ENCODE measurements around the gene SMCR8. TPM values are rescaled to one million over a fixed set of nuclear protein-coding genes. Genes with fewer than 3 reads are reported as not detected.

The SMCR8 gene
- total and polyA plus RNA-seq, 2 of the 4 experiments (the other 2 are of a cell fraction): 7.1 to 10.9 TPM

GRCh38 chr17:18278867-18279266 is 36.2 kb upstream of the SMCR8 start:
- BruUV-seq (replicated peaks): no TSS peak

More at GRCh38 chr17:18278867-18279266, 36.2 kb upstream of the SMCR8 start:
- Histone ChIP-seq H3K79me1 (ENCODE audit: low read depth in 1 of 2, low read length in 2 of 2) (peaks cover 7 to 28% of the 10 kb centered on the region in 2 experiments; a peak in 3 of 4 replicates), H3K4me3 (ENCODE audit: insufficient read depth, low read depth, low read length) (no peak overlapping the region), H4K5ac (ENCODE audit: low read depth, low read length) (no peak overlapping the region), H2BK120ac (ENCODE audit: low read depth, low read length) (no peak overlapping the region), H3K9me3 (ENCODE audit: control insufficient read depth, insufficient read depth, low read length) (no peaks in the 10 kb centered on the region), H3K4me2 (ENCODE audit: low read depth, low read length) (no peak overlapping the region), H2AK9ac (replicated peaks; ENCODE audit: low read depth, low read length, poor library complexity) (no peak overlapping the region), H4K8ac (ENCODE audit: low read depth in 2 of 2, low read length in 2 of 2) (no peak overlapping the region), H3K27ac (ENCODE audit: insufficient read depth, low read length) (no peak overlapping the region), H2BK20ac (ENCODE audit: low read depth, low read length) (no peak overlapping the region), H3K4ac (ENCODE audit: low read depth, low read length) (no peak overlapping the region), H4K20me1 (ENCODE audit: insufficient read depth, low read length) (no peaks in the 10 kb centered on the region; the same call in 1 of the 2 replicates), H2BK15ac (ENCODE audit: low read depth, low read length) (no peak overlapping the region), H3K27me3 (ENCODE audit: control insufficient read depth, insufficient read depth, low read length) (no peaks in the 10 kb centered on the region), H4K91ac (ENCODE audit: insufficient read depth, low read depth, low read length) (no peak overlapping the region), H3K36me3 (ENCODE audit: control insufficient read depth, insufficient read depth, low read length) (peaks cover 65% of the 10 kb centered on the region), H3K14ac (replicated peaks; ENCODE audit: low read depth, low read length) (no peak overlapping the region), H2BK5ac (ENCODE audit: low read depth, low read length, poor library complexity, severe bottlenecking) (no peak overlapping the region), H3K56ac (ENCODE audit: extremely low read depth, insufficient read depth, low read length) (no peak overlapping the region), H2AFZ (replicated peaks; ENCODE audit: low read length, poor library complexity) (no peak overlapping the region), H3K23ac (ENCODE audit: low read depth, low read length) (no peak overlapping the region), H3K9me1 (ENCODE audit: insufficient read depth, low read length) (peaks cover 9% of the 10 kb centered on the region; the same call in 1 of the 2 replicates), H3K4me1 (ENCODE audit: control insufficient read depth, insufficient read depth, low read length) (peaks cover 6% of the 10 kb centered on the region; the same call in 1 of the 2 replicates), H3K18ac (ENCODE audit: low read depth, low read length) (no peak overlapping the region), H3K9ac (ENCODE audit: low read depth, low read length) (no peak overlapping the region), H2AK5ac (ENCODE audit: low read depth, low read length) (no peak overlapping the region)
- ChIA-PET POLR2A (ENCODE audit: unreplicated experiment) (no interaction called here), CTCF (no interaction called here)
- intact Hi-C loops (cut with micrococcal nuclease) (no loop called here), dilution Hi-C loops (cut with HindIII; ENCODE audit: low sequenced_read_pairs, unreplicated experiment) (no loop called here), in situ Hi-C loops (cut with MboI; ENCODE audit: low sequenced_read_pairs) (no loop called here)
- WGBS, 2 experiments (ENCODE audit: extremely low coverage in 2 of 2, insufficient read length in 1 of 2): no CpG with 5 or more reads among the region's 3 CpGs
- TF ChIP-seq RCOR1 (IDR thresholded peaks at IDR 0.05; ENCODE audit: insufficient replicate concordance, low read length) (no peak), POLR2A (IDR thresholded peaks at IDR 0.05; ENCODE audit: low read depth, low read length) (no peak), CHD1 (IDR thresholded peaks at IDR 0.05; ENCODE audit: low read depth, low read length) (no peak), MAFK (IDR thresholded peaks at IDR 0.05; ENCODE audit: low read depth, low read length) (peak; percentile 40), BHLHE40 (IDR thresholded peaks at IDR 0.05; ENCODE audit: low read depth, low read length) (peak; percentile 69; the same call in 1 of the 2 replicates), NFE2L2 (IDR thresholded peaks at IDR 0.05; ENCODE audit: low read depth, low read length) (peak; percentile 91), MAZ (IDR thresholded peaks at IDR 0.05; ENCODE audit: borderline replicate concordance, low read depth, low read length) (no peak), MXI1 (IDR thresholded peaks at IDR 0.05; ENCODE audit: borderline replicate concordance, low read depth, low read length) (peak; percentile 84; the same call in 1 of the 2 replicates)
- DNase-seq: peak; percentile 79
- peak; percentile 92 for ATAC-seq (ENCODE audit: low read depth)

All from IMR-90 (cell line).